SJCRH30 (cell line): ENCODE measurements around the gene CDKN3. TPM values are rescaled to one million over a fixed set of nuclear protein-coding genes. Genes with fewer than 3 reads are reported as not detected.
A peak's percentile ranks its signal among the peaks of the same experiment; 100 is the strongest.

Experiments used
- DNase-seq, 2 experiments: peaks; one replicate each; pipeline ENCODE4 v3.0.0-alpha.2; 2015 to 2020
- H3K27ac ChIP-seq: fragments of 250-450 bp; sonication (Bioruptor Pico); 2 replicates; pipeline ENCODE4 v1.5.1; 2020; ENCODE audit warnings: mild to moderate bottlenecking, moderate library complexity
- H3K27me3 ChIP-seq: fragments of 250-450 bp; sonication (Bioruptor Pico); 2 replicates; pipeline ENCODE4 v1.5.1; 2020; ENCODE audit warnings: mild to moderate bottlenecking, moderate library complexity
- H3K36me3 ChIP-seq: fragments of 250-450 bp; sonication (Bioruptor Pico); 2 replicates; pipeline ENCODE4 v1.5.1; 2020; ENCODE audit warnings: mild to moderate bottlenecking, moderate library complexity
- H3K4me1 ChIP-seq: fragments of 250-450 bp; sonication (Bioruptor Pico); 2 replicates; pipeline ENCODE4 v1.5.1; 2020; ENCODE audit warnings: mild to moderate bottlenecking, moderate library complexity
- H3K4me3 ChIP-seq: fragments of 250-450 bp; sonication (Bioruptor Pico); 2 replicates; pipeline ENCODE4 v1.5.1; 2020; ENCODE audit warnings: mild to moderate bottlenecking, moderate library complexity
- H3K9me3 ChIP-seq: fragments of 250-450 bp; sonication (Bioruptor Pico); replicated peaks from 2 replicates; pipeline ENCODE4 v1.5.1; 2020; ENCODE audit warnings: mild to moderate bottlenecking, moderate library complexity
- total RNA-seq: library from RNA; depleted of rRNA; stranded (reverse); fragments of >200 nt; shearing (Covaris generic); gene quantifications from 2 replicates; pipeline ENCODE4 v1.2.3, GENCODE V29; 2014; rRNA removed

CDKN3 gene, protein sequence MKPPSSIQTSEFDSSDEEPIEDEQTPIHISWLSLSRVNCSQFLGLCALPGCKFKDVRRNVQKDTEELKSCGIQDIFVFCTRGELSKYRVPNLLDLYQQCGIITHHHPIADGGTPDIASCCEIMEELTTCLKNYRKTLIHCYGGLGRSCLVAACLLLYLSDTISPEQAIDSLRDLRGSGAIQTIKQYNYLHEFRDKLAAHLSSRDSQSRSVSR
- total RNA-seq, result 33.4 and 47.3 TPM in 2 replicates

DNA sequence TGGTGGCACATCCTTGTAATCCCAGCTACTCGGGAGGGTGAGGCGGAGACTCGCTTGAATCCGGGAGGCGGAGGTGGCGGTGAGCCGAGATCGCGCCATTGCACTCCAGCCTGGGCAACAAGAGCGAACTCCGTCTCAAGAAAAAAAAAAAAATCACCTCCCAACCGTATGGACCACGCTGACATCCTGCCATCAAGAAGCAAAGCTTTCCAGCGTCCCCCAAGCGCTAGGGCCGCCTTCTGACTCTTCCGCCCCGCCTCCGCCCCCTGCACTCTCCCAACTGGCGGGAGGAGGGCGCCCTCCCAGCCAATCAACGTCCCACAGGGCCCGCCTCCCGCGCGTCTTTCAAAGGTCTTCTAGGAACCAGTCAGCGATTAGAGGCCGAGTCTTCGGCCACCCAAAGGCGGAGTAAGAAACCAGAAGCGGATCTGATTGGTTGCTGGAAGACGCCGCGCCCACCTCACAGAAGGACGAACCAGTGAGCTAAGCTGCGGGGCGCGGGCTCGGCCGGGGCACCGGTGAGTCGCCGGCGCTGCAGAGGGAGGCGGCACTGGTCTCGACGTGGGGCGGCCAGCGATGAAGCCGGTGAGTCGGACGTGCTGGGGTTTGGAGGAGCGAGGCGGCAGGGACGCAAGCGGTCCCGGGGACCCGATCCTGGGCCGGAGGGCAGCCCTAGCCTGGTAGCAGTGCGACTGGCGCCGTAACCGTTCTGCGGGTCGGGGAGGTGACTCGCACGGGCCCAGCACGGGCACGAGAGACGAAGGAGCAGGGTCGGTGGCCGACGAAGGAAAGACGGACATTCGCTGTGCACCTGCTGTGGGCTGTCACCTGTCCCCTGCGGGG, at the start of gene CDKN3:
TSS of gene CDKN3 (plus strand) at position 515 of the 843 bp plus-strand sequence. CDS start at position 577, 62 bp downstream.
- DNase-seq, result peak; percentile 91 to 94
- Histone ChIP-seq H3K4me1 (no peaks in the 10 kb centered on the region), H3K27ac (peak within 1 kb of the TSS; percentile 76), H3K9me3 (no peaks in the 10 kb centered on the region), H3K4me3 (peak within 1 kb of the TSS; percentile 73), H3K27me3 (no peaks in the 10 kb centered on the region), H3K36me3 (no peaks in the 10 kb centered on the region)

DNA sequence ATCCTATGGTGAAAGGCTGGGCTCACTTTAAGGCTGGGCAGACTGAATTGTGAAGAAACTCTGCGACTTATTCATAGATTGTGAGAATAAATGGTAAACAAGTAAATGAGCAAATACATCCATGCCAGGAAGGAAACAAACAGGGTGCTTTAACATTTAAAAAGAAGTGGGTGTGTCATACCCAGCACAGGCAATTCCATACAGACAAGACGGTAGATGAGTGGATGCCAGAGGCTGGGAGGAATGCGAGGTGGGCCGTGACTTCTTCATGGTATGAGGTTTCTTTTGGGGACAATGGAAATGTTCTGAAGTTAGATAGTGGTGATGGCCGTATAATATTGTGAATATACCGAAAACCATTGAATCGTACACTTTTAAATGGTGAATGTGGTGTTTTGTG, 49.8 kb upstream of the CDKN3 start:
- H3K4me1 ChIP-seq, result peaks cover 17% of the 10 kb centered on the region
- no peak overlapping the region for H3K27ac ChIP-seq
- H3K27me3 ChIP-seq, result no peaks in the 10 kb centered on the region
- no peak for DNase-seq
- no peaks in the 10 kb centered on the region for H3K9me3 ChIP-seq
- no peak overlapping the region for H3K4me3 ChIP-seq
- H3K36me3 ChIP-seq, result no peaks in the 10 kb centered on the region

- no peaks in the 10 kb centered on the region for H3K27me3 ChIP-seq
- H3K4me1 ChIP-seq, result peaks cover 13% of the 10 kb centered on the region
- H3K27ac ChIP-seq, result no peak overlapping the region
These were observed 48.7 kb upstream of the CDKN3 start for GRCh38 chr14:54348001-54348611.

DNA sequence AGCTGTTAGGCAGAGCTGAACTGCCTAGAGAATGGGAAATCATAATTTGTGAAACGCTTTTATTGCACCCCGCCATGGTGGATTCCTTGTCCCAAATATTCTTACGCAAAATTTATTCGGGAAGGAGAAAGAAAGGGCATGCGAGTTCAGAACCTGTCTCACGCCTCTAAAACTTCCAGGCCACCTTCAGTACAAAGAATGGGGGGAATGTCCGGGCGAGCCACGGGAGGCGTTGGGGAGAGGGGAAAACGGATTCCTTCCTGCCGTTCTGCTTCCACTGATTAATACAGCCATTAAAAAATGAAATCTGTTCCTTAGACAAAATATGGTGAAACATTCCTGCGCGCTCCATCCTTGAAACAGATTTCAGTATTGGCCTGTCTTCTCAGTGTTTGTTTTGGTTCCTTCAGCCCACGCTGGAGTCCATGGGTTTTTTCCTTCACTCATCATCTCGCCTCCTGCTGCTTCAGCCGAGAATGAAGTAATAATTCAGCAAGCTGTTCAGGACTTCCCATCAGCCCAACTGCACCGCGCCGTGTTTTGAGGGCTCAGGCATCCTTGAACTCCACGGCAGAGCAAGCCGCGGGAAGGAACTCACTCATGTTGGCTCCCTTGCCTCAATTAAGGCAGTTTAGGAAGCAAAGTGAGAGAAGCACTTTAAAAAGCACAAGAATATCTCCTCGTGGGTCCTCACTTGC, 47.7 kb upstream of the CDKN3 start:
- Histone ChIP-seq H3K36me3 (no peaks in the 10 kb centered on the region), H3K4me1 (peaks cover 4% of the 10 kb centered on the region; the same call in 1 of the 2 replicates), H3K9me3 (no peaks in the 10 kb centered on the region), H3K27ac (no peak overlapping the region), H3K27me3 (no peaks in the 10 kb centered on the region), H3K4me3 (no peak overlapping the region)
- DNase-seq, result no peak

More at GRCh38 chr14:54348001-54348611, 48.7 kb upstream of the CDKN3 start:
- H3K9me3 ChIP-seq, result no peaks in the 10 kb centered on the region
- H3K36me3 ChIP-seq, result no peaks in the 10 kb centered on the region
- peak; percentile 27 to 84 for DNase-seq
- no peak overlapping the region for H3K4me3 ChIP-seq

DNA sequence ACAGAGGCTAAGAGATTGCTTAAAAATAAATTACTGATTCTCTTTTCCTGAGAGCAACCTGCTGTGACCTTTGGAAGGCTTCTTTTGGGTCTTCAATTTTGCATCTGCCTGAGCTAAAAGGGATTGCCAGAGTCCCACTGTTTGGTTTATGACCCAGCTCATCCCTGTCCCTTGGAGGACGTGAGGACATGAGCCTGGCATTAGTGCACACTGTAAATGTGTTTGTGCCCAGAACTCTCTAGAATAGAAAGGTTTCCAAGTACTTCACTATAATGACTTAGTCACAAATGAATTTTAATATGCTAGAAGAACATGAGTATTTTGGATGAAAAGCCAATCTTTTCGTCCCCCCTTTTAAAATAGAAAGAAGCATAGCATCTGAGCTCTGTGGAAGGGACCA, 47.1 kb upstream of the CDKN3 start:
- Histone ChIP-seq H3K9me3 (no peaks in the 10 kb centered on the region), H3K27ac (no peak overlapping the region), H3K4me3 (no peak overlapping the region), H3K27me3 (no peaks in the 10 kb centered on the region), H3K4me1 (peaks cover 4% of the 10 kb centered on the region; the same call in 1 of the 2 replicates), H3K36me3 (no peaks in the 10 kb centered on the region)
- DNase-seq, result no peak

DNA sequence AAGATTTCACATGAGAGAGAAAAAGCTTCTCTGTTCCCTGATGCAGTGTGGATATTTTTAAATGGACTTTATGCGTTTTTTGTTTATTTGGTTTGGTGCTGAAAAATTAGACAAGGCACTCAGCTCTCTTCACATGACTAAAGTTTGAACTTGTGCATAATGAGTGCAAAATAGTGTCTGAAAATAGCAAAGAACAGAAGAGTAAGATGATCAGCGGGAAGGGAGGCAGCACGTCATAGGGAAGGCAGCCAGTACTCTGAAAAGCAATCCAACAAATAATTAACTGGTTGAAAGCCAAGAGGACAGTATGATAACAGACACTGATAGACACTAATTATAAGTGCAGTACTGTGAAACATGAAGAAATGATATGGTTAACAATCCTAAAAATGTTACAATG, 46.6 kb upstream of the CDKN3 start:
- no peaks in the 10 kb centered on the region for H3K36me3 ChIP-seq
- H3K27ac ChIP-seq, result no peak overlapping the region
- no peaks in the 10 kb centered on the region for H3K9me3 ChIP-seq
- H3K27me3 ChIP-seq, result no peaks in the 10 kb centered on the region
- no peak for DNase-seq
- H3K4me3 ChIP-seq, result no peak overlapping the region
- H3K4me1 ChIP-seq, result peaks cover 4% of the 10 kb centered on the region; the same call in 1 of the 2 replicates

GRCh38 chr14:54353266-54353665, 43.5 kb upstream of the CDKN3 start:
- Histone ChIP-seq H3K27ac (no peak overlapping the region; the same call in 1 of the 2 replicates), H3K36me3 (no peaks in the 10 kb centered on the region), H3K4me1 (peaks cover 8% of the 10 kb centered on the region), H3K4me3 (no peak overlapping the region), H3K9me3 (no peaks in the 10 kb centered on the region), H3K27me3 (no peaks in the 10 kb centered on the region)
- DNase-seq, result no peak

DNA sequence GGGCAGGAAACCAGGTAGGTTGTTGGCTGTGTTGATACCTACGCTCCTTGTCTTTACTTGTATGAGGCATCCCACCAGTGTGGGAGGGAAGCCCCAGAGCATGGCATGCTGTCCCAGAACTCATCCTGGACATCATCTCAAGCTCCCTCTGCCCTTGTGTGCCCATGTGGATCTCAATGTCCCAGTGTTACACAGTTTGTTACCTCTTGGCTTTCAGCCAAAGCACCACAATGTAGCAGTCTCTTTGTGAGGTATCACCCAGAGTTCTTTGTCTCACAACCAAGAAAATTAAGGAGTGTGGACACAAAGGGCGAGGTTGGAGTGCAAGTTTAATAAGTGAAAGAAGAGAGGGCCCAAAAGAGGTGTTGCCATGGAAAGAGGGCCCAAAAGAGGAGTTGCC, 43.1 kb upstream of the CDKN3 start:
- Histone ChIP-seq H3K9me3 (no peaks in the 10 kb centered on the region), H3K36me3 (no peaks in the 10 kb centered on the region), H3K27me3 (no peaks in the 10 kb centered on the region), H3K27ac (peak overlapping the region; percentile 43), H3K4me3 (no peak overlapping the region), H3K4me1 (peaks cover 8% of the 10 kb centered on the region)
- DNase-seq, result no peak

DNA sequence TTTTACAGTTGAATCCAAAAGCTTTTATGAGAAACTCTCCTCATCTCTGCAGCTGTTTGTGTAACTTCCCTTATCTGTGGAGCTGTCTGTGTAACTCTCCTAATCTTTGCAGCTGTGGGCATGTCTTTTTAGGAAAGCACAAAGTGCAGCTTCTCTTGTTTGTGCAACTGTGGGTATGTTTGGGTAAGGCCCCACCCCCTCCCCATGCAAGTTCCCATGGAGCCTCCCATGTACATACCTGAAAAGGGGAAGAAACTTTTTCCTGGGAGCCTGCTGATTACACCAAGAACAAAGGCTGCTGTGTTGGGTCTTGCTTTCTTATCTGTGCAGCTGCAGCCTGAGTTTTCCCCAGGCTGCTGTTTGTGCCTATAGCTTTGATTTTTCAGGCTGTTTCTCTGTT, 42.7 kb upstream of the CDKN3 start:
- Histone ChIP-seq H3K4me1 (peaks cover 8% of the 10 kb centered on the region), H3K27ac (peak overlapping the region; percentile 43), H3K36me3 (no peaks in the 10 kb centered on the region), H3K4me3 (no peak overlapping the region), H3K27me3 (no peaks in the 10 kb centered on the region), H3K9me3 (no peaks in the 10 kb centered on the region)
- DNase-seq, result peak; percentile 65 to 75

GRCh38 chr14:54354968-54355641, 41.7 kb upstream of the CDKN3 start:
- DNase-seq, result no peak
- Histone ChIP-seq H3K9me3 (no peaks in the 10 kb centered on the region), H3K4me1 (peaks cover 8% of the 10 kb centered on the region), H3K27me3 (no peaks in the 10 kb centered on the region), H3K36me3 (no peaks in the 10 kb centered on the region), H3K4me3 (no peak overlapping the region), H3K27ac (no peak overlapping the region)

GRCh38 chr14:54355698-54356097, 41.1 kb upstream of the CDKN3 start:
- Histone ChIP-seq H3K36me3 (no peaks in the 10 kb centered on the region), H3K27ac (no peak overlapping the region)
- DNase-seq, result no peak

DNA sequence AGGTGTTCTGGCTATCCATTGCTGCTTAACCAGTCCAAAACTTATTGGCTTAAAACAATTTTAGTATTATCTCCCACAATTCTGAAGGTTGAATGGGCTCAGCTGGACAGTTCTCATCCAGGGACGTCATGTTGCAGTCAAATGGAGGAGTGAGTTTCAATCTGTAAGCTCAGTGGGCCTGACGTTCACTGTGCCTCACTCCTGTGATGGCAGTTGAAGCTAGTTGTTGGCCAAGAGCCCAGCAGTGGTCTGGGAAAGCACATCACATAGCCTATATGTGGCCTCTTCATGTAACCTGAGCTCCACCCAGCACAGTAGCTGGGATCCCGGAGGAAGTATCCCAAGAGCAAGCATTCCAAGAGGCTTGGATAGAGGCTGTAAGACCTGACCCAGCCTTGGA, 40.6 kb upstream of the CDKN3 start:
- Histone ChIP-seq H3K4me1 (peaks cover 8% of the 10 kb centered on the region), H3K4me3 (no peak overlapping the region), H3K36me3 (no peaks in the 10 kb centered on the region), H3K27ac (no peak overlapping the region), H3K27me3 (no peaks in the 10 kb centered on the region), H3K9me3 (no peaks in the 10 kb centered on the region)
- peak; percentile 87 to 93 for DNase-seq

More at GRCh38 chr14:54355698-54356097, 41.1 kb upstream of the CDKN3 start:
- Histone ChIP-seq H3K4me1 (peaks cover 8% of the 10 kb centered on the region), H3K27me3 (no peaks in the 10 kb centered on the region), H3K9me3 (no peaks in the 10 kb centered on the region), H3K4me3 (no peak overlapping the region)

- Histone ChIP-seq H3K9me3 (no peaks in the 10 kb centered on the region), H3K27ac (no peak overlapping the region), H3K27me3 (no peaks in the 10 kb centered on the region), H3K4me1 (peaks cover 4% of the 10 kb centered on the region), H3K36me3 (no peaks in the 10 kb centered on the region), H3K4me3 (no peak overlapping the region)
- no peak for DNase-seq
These were observed 36.1 kb upstream of the CDKN3 start for GRCh38 chr14:54360667-54361066.

GRCh38 chr14:54362089-54362504, 34.7 kb upstream of the CDKN3 start:
- no peaks in the 10 kb centered on the region for H3K36me3 ChIP-seq
- H3K9me3 ChIP-seq, result no peaks in the 10 kb centered on the region
- DNase-seq, result no peak
- H3K4me3 ChIP-seq, result no peak overlapping the region
- H3K27ac ChIP-seq, result no peak overlapping the region
- H3K4me1 ChIP-seq, result no peaks in the 10 kb centered on the region
- H3K27me3 ChIP-seq, result no peaks in the 10 kb centered on the region
